Cardiac septum (tissue), 1 donor: Measurements from ENCODE around the gene L3MBTL3. TPM values are rescaled to one million over a fixed set of nuclear protein-coding genes. Genes with fewer than 3 reads are reported as not detected.
"Not testable (repeated sequence)": the region's sequence is repeated elsewhere in the genome, so short reads cannot be mapped to it uniquely, and the experiment has no call there.

Experiments used
- DNase-seq: peaks from one replicate; pipeline ENCODE4 v3.0.0-alpha.2; 2020; ENCODE audit warnings: low spot score
- intact Hi-C: fragments of 100-400 bp; cut with DNase I; formaldehyde crosslinking; loops from one replicate; pipeline ENCODE4 v1.14.0; 2022
- total RNA-seq: library from RNA; stranded (reverse); fragmentation: NEBNext Ultra II Directional; extraction: Animal tissue kit (Norgen Biotek cat#: 25700); gene quantifications from one replicate; pipeline ENCODE4 v1.2.1, GENCODE V29; 2021
- donor health status: DM: no; HTN: no; CAD: no.

The L3MBTL3 gene
- total RNA-seq, 1 donor from 2014 or later: 2.8 TPM

DNA sequence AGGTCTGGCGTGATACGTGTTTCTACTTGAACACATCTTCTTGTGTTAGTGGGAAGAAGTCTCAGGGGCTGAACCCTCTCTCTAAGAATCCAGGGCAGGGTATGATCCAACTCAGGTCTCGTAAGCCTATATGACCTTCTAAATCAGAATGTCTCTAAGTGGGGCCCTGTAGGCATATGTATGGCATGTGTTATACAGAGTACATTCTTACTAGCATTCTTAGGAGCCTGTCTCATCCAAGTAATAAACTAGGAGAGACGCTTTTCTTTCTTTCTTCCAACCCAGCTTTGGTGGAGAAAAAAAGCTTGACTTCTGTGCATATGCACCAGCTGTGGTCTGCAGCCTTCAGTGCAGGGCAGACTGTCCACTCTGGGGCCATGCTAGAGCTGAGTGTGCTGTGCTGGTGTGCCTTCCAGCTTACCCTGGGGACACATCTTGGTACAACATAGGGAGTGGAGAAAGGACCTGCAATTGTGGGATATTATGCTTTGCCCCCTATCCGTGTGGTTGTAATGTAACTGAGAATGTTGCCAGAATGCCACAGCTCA lies 47.3 kb downstream of the L3MBTL3 start:
- DNase-seq: no peak
- intact Hi-C loops: no loop called here

DNA sequence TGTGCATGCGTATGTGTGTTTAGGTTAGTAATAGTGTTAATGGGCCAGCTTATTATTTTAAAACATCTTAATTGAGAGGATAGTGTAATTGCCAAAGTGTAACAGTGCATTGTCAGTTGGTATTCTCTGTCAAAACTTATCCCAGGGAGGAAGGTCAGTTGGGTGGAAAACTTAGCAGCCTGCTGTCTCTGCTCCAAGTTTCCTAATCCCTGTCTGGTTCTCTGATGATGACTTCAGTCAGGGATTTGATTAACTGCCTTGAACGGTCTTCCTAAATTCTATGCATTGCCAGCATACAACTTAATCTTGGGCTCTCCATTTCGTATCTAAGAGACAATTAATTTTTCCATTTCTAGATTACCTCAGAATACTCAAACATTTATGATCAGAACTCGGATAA lies 51.1 kb downstream of the L3MBTL3 start:
- intact Hi-C loops: no loop called here
- no peak for DNase-seq

DNA sequence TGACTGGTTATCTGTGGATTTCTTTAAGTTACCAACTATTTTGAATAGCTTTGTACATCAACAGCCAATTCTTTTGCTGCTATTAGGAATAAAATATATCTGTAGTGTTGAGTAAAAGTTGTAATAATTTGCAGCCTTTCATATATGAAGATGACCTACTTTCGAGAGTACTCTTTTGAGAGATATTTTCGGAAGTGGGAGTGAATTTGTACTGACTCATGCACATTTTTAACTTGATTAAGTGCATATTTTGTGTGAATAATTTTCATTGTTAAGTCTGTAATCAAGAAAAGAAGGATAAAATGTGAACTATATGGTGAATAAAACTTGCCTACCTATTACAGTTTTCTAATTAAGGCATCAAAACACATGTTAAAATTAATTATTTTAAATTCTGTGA lies 51.9 kb downstream of the L3MBTL3 start:
- intact Hi-C loops: no loop called here
- no peak for DNase-seq

DNA sequence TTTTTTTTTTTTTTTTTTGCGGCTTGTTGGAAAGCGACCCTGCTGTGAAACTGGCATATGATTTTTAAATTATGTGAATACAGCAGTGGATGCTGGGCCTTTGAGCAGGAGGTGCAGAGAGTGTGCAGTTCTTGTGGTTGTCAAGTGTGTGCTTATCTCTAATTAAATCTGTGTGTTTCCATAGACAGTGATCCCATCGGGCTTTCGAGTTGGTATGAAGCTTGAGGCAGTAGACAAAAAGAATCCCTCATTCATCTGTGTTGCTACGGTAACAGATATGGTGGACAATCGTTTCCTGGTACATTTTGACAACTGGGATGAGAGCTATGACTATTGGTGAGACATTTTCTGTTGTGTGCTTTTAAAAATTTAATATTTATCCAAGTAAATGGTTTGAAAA lies 52.4 kb downstream of the L3MBTL3 start:
- intact Hi-C loops: no loop called here
- DNase-seq: no peak

DNA sequence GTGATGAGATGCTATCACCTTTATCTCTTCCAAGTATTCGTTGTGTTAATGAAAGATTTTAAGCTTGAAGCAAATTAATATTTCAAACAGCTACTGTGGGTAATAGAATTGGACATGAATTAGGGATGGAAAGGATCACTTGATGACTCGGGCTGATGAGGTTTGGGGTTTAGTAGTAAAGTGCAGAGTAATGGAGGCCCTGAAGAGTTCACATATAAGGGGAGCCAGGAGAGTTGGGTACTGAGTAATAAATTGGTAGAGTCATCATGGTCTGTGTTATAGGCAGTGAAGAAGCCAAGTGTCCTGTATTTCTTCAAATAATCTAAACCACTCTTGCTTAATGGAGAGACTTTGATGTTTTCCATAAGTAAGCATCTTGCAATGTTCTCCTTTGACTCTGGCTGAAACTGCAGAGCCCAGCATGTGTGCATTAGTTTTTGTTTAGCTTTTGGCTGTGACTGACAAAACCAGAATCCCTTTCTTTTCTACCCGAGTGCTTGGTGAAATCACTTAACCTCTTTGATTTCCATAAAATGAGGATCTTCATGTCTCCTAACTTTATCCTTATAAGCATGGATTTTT lies 57.6 kb downstream of the L3MBTL3 start:
- no peak for DNase-seq
- intact Hi-C loops: no loop called here

DNA sequence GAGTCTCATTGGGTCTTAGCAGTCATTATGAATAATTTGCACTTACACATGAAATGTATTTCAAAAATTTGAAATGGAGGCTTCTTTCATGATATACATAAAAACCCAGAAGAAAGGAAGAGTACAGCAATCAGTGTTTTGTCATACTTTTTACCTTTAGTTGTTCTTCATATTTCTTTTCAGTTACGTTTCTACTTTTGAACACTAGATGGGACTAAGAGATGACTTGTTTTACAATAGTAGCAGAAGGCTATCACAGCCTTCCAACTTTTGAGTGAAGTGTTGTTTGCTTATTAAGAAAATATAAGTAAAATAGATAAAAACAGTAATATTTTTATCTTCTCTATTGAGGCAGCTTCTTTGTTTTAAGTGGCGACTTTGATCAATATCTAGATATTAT lies 58.1 kb downstream of the L3MBTL3 start:
- DNase-seq: no peak
- intact Hi-C loops: no loop called here

DNA sequence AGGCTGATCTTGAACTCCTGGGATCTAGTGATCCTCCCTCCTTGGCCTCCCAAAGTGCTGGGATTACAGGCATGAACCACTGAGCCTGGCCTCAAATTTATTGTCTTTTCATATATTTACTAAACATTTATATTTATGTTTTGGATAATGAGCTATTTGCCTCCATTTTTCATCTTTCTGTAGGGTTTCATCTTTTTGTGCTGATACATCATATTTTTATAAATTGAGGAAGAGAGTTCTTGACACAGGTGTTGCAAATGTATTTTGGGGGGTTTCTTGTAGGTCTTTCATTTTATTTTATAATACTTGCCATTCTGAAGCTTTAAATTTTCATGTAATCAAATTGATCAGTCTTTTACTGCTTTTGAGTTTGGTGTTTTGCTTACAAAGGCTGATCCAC lies 72.4 kb downstream of the L3MBTL3 start:
- intact Hi-C loops: no loop called here
- no peak for DNase-seq

DNA sequence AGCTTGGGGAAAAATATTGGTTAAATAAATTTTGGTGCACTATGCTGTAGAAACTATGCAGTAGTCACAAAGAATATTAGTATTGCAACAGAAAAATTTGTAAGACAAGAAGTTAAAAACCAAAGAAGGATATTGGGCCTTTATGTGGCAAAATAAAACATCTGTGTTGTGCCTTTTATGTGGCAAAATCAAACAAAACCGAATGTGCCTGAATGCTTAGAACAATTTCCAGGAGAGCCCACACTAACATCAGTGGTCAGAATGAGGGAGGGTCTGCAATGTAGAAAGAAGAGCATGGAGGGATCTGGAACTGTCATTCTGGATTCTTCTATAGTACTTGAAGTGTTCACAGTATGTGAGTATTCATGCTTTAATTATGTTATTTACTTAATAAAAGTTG lies 75.2 kb downstream of the L3MBTL3 start:
- intact Hi-C loops: no loop called here
- no peak for DNase-seq

DNA sequence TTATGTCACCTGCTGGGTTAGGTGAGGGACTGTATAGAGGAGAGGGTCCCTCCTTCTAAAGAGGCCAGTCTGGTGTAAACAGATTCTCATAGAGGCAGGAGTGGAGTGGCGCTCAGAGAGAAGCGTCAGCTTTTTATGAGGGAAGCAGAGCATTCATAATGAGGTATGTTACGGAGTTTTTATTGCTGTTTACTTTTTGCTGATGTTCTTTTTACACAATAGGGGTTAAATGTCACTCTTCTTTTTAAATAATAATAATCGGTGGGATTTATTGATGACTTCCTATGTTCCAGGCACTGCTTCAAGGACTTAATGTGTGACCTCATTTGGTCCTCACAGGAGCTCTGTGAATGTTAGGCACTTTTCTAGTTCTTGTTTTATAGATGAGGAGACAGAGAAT lies 79.9 kb downstream of the L3MBTL3 start:
- intact Hi-C loops: no loop called here
- no peak for DNase-seq

DNA sequence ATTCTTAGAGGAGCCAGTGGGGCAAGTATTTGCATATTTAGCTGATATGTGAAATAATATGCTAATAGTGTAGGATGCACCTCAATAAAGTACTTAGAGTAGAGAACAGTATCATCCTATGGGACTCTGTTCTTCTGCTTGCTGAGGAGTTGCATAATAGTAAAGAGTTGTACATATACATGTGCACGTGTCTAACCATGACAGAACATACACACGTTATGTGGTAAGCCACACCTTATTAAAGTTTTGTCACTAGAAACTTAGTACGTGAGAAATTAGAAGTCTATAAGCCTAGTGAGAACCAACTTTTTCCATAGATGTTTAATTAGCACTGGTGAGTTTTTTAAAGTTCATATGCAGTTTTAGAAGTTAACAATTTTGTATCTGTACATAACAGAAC lies 80.7 kb downstream of the L3MBTL3 start:
- no peak for DNase-seq
- intact Hi-C loops: no loop called here

DNA sequence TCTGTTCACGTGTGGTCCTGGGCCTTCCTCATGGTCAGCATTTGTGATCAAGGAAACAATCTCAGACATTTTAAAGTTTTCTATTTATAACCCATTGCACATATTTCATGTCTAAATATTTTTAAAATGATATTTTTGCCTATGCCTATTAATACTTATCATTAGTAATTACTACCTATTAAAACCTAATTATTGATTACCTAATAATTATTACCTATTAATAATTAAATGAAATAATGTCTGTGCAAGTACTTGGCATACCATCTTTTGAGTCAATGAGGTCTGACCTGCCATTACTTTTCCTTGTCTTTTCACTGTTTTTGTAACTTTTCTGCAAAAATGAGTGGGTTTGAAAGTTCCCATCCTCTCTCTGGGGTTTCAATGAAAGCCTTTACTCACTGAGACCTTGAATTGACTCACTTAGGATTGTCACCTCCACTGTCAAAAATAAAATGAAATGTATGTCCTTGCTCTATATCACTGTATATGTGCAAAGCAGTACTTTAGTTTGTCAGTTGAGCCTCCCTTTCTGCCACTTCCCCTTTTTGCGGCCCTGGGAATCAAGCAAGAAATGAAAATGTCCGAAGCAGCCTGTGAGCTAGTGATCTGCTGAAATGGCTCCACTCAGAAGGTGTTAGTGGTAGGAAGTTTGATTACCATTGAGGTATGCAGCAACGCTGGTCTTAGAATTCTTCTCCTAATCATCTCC lies 87.8 kb downstream of the L3MBTL3 start:
- DNase-seq: no peak
- intact Hi-C loops: no loop called here

DNA sequence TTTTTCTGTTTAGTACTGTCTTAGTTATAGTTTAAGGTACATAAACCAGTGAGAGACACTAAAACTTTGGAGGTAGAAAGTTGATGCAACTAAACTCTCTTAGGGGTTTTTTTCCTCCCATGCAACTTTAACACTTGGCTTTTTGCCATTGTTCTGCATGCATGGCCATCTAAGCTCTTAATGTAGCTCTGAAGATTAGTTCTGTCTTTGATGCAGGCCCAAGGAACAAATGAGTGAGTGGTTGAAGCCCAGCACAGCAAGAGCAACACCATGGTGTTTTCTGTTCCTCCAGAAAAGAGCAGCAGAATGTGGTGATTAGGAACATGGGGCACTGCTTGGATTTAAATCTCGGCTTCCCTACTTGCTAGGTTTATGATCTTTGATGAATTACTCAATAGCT lies 89.3 kb downstream of the L3MBTL3 start:
- intact Hi-C loops: no loop called here
- DNase-seq: no peak

DNA sequence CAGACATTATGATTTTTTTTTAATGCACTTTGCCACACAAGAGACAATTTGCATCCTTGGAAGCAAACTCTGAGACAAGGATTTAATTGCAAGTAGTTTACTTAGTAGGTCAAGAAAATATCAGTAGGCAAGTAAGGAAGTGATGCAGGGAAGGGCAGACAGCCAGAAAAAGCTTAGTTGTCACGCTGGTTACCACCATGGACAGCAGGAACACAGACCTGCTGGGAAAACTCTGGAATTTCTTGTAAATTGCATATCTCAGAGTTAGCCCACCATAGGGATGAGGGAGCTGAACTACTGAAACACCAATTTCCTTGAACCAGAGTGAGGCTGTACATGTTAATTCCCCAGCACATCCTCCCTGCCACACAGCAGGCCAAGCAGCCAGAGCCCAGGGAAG lies 92.7 kb downstream of the L3MBTL3 start:
- intact Hi-C loops: no loop called here
- DNase-seq: no peak

DNA sequence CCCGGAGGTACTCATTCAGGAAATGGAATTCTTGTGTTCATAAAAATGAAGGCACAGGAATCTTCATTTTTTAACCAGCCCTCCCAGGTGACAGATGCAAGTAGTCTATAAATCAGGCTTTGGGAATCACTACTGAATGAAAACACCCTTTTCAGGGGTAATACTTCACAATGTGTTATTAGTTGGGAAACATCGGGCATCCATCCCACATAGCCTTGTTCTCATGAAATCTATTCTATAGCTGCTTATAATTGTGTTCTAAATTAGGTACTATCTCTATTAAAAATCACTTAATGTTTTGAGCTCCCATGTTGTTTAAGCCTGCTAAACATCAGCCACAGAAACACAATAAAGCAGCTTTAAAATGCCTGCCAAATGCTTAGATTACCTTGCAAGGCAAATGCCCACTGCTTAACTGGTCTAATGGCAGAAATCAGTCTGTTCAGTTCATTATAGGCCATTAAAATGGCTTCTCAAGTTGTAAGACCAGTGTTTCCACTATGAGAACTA lies 94.9 kb downstream of the L3MBTL3 start:
- intact Hi-C loops: no loop called here
- DNase-seq: no peak

DNA sequence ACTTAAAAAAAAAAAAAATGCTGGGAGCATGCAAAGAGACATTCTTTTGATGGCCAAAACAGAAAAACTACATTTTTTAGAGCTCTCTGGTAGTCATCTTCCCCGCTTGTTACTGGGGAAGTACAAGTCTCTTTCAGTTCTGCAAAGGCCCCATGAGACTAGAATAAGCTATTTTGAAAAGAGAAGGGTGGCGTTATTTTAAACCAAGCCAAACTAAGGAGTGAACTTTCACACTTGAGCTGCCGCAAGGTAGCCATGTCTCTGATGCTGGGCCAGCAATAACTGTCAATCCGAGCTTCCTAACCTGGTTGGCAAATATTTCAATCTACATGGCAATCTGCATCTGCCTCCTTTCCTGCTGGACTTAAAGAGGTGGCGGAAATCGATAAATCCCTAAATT lies 96.7 kb downstream of the L3MBTL3 start:
- intact Hi-C loops: no loop called here
- DNase-seq: no peak

DNA sequence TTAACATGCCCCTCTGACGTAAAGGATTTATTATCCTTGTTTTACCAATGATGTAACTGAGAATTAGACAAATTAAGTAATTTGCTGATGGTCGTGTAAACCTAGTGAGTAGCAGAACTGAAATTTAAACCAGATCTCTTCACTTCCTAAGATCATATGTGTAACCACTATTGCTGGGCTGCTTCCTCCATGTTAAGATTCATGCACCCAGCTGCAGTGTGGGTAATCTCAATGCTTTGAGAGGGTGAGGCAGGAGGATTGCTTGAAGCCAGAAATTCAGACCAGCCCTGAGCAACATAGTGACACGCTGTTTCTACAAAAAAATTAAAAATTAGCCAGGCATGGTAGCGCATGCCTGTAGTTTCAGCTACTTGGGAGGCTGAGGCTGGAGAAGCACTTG lies 97.9 kb downstream of the L3MBTL3 start:
- intact Hi-C loops: no loop called here
- no peak for DNase-seq

DNA sequence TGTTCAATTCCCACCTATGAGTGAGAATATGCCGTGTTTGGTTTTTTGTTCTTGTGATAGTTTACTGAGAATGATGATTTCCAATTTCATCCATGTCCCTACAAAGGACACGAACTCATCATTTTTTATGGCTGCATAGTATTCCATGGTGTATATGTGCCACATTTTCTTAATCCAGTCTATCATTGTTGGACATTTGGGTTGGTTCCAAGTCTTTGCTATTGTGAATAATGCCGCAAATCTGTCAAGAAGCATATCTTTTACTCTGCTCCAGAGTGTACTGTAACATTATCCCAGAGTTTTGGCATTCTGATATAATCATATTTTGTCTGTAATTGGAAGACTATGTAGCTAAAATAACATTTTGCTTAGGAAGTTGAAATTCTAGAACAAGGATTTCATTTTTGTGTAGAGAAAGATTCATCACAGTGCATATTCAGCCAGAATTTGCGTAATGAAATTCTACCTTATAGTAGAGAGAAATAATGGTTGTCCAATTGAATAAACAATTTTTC lies 98.9 kb downstream of the L3MBTL3 start:
- DNase-seq: not testable (repeated sequence)

DNA sequence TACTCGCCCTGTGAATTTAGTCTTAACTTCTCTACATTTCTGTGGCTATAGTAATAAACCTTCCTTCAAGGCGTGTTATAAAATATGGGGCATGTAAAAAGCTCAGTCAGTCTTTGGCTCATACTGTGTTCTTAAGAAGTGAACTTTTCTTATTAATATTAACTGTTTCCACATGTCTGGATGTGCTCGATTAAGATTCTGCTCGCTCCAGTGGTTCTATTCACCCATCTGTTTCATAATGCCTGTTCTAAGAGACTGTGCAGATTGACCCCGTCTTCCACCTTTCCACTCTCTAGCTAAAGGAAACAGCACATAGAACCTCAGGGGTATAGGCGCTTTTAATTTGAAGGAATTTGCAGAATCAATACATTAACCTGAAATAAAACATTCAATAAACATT lies 99.9 kb downstream of the L3MBTL3 start:
- intact Hi-C loops: no loop called here
- DNase-seq: no peak

More for the DNA sequence above, 98.9 kb downstream of the L3MBTL3 start:
- intact Hi-C loops: not testable (repeated sequence)

DNA sequence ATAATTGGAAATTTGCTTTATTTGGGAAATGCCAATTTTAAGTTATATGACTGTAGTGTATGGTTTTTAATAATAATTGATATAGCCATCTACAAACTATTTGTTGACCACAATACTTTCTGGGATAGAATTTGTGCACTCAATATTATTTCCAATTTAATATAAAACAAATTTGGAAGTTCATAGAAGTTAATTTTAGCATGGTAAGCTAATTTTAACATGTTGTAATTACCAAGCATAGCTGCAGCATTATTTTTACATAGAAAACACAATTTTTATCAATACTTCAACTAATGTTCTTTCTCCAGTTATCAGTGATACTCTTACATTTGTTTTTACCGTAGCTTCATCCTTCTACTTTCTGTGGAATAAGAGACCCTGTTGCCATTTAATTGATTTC lies 100.8 kb downstream of the L3MBTL3 start:
- DNase-seq: no peak
- intact Hi-C loops: no loop called here

DNA sequence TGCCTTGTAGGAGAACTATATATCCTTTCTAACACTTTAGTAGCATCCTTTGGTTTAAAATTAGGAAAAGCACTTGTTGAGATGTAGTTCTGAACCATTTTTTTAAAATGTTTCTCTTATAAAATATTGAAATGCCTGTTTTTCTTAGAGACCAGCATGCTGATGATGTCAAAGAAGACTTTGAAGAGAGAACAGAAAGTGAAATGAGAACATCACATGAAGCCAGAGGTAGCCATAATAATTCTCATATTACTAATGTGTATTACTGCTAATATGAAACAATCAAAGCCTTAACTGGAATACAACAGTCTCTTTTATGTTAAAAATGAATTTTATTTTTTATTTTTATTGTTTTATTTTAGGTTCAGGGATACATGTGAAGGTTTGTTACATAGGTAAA lies 102.3 kb downstream of the L3MBTL3 start:
- no peak for DNase-seq
- intact Hi-C loops: no loop called here

DNA sequence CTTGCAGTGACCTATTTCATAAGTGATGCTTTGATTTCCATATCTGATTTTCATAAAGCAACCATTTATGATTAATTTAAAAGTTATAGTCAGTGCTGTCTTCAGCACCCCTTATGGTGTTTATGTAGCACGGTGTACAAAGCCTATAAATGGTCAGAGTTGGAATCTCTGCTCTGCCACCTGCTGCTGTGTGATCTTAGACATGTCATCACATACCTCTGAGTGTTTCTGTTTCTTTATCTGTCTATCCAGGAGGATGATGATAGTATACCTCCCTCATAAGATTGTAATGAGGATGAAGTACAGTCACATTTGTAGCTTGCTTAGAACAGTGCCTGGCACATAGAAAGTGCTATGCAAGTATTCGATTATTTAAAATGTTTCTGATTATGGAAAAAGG lies 103.9 kb downstream of the L3MBTL3 start:
- DNase-seq: no peak
- intact Hi-C loops: no loop called here
